GM21390 (cell line): ENCODE measurements around the gene GALNT7.
"Not testable (repeated sequence)": the region's sequence is repeated elsewhere in the genome, so short reads cannot be mapped to it uniquely, and the experiment has no call there.

Source experiments
- ATAC-seq: cut with Tn5 transposase; IDR thresholded peaks from one replicate; pipeline ENCODE4 v1.9.1; 2021; ENCODE audit not compliant: unreplicated experiment

The GALNT7 gene

GRCh38 chr4:173166491-173166890 is 2.1 kb upstream of the GALNT7 start:
- no peak for ATAC-seq

- peak; percentile 15 for ATAC-seq
Observed at GRCh38 chr4:173167758-173168395, 734 bp upstream of the GALNT7 start.

DNA sequence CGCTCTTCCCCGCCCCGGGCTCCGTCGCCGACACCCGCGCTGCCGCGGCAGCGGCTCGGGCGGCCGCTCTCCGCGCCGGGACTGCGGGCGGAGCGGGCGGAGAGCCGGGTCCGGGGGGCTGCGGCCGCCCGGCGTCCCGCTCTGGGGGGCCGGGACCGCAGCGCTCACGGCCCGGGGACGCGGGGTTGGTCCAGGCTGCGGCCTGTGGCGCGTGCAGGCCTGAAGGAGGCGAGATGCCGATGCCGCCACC is 492 bp downstream of the GALNT7 start:
- ATAC-seq, result no peak

DNA sequence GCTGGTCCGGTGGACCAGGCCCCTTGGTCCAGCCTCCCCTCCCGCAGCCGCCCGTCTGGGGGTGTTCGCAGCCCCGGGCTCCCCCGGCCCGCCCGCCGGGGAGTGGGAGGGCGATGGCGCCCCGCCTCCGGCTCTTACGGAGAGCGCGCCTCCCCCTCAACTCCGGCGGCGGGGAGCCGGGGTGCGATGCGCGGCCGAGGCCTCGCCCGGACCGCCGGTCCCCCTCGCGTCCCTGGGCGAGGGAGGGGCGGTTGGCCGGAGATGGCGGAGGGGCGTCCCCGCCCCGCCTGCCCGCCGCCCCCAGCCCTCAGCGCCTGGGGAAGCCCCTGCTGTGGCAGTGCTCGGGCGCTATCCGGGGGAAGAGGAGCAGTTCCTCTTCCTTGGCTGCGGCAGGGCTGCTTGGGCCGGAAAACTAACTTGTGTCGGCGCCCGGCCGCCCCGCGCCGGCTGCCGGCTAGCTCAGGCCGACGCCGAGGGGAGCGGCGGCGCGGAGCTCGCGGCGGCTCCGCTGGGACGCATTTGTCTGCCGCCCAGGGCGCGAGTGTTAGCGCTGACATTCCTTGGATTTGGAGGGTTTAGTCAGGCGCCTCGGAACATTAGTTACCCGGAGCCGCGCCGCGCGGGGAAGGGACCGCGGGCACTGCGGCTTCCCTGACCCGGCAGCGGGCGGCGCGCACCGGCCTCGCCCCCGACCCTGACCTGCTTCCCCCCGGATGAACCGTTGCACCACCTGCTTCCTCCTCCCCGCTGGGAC is 994 bp downstream of the GALNT7 start:
- ATAC-seq, result peak; percentile 61

DNA sequence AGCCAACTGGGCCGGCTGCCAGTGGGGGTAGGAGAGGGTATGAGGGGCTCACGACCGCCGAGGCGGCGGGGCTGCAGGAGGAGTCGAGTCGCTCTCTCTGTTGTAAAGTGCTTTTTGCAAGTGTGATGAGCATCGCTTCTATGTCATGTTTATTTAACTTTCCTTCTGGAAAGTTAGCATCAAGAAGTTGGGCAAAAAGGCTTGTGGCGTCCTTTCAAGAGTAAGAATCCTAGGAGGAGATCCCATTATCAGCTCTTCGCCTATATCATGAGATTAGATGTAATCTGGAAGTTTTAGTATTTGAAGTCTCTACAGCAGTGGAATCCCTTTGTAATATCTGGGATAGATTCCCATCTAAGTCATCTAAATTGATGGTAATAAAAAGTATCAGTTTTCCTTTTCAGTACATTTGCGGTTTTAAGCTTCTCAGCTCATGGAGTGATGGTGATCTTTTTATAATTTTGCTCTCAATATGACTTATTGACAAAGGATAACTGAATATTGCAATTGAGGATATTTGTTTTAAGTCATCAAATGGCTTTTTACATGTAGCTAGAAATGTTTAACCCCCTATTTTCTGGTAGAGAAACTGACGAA is 1.7 kb downstream of the GALNT7 start:
- ATAC-seq, result no peak

DNA sequence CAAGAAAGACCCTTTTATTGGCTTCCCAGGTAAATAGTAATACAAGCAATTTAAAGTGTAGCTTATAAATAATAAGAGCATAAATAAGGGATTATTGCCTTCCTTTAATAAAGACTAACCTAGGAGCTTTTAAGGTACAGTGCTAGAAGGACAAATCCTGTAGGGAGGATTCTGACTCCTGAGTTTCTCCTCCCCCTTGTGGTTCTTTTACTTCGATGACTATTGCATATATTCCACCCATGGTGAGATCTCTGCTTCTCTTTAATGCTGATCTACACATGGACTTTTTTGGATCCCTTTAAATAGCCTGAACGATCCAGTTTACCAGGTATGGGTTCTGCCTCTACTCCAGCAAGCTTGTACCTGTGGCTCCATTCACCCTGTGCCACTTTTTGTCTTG is 2.5 kb downstream of the GALNT7 start:
- no peak for ATAC-seq

DNA sequence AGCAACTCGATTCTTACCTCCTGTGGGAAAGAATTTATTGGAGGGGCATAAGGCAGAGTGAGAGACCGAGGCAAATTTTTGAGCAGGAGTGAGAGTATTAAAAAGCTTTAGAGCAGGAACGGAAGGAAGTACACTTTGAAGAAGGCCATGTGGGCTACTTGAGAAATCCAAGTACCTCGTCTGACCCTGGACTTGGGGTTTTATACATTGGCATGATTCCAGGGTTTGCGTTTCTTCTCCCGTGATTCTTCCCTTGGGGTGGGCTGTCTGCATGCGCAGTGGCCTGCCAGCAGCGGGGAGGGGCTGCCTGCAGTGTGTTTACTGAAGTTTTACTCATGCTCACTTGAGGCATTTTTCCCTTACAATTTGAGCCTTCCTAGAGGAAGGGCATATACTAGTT is 3.4 kb downstream of the GALNT7 start:
- no peak for ATAC-seq

GRCh38 chr4:173174184-173174583 is 5.6 kb downstream of the GALNT7 start:
- no peak for ATAC-seq

DNA sequence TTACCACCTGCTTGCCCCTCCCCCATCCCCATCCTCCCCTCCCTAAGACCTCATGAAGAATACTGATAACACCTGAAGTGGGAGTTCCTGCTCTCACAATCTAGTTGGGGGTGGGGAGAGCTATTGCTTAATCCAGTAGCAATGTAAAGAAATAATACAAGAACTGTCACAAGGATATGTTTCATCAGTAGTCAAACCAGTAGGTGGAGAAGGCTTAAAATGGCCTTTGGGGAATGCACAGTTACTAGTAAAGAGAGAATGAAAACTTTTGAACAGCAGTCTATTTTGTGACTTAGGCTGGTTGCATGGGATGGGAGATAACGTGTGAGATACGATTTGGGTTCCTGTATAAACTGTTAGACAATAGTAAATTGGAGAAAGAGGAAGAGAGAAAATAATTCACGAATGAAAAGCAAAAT is 6.0 kb downstream of the GALNT7 start:
- no peak for ATAC-seq

DNA sequence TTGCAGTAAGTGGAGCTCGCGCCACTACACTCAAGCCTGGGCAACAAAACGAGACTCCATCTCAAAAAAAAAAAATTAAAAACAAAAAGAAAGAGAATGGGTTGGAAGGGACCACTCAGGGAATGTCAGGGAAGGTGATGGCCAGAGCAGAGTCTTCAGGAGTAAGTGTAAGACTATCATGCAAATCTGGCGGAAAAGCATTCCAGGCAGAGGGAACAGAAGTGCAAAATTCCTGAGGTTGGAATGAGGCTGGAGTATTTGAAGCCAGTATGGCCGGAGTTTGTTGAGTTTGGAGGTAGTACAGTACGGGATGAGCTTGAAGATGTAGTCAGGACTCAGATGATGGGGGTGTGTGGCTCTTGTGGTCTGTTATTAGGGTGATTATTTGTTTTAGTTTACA is 7.4 kb downstream of the GALNT7 start:
- ATAC-seq, result no peak

DNA sequence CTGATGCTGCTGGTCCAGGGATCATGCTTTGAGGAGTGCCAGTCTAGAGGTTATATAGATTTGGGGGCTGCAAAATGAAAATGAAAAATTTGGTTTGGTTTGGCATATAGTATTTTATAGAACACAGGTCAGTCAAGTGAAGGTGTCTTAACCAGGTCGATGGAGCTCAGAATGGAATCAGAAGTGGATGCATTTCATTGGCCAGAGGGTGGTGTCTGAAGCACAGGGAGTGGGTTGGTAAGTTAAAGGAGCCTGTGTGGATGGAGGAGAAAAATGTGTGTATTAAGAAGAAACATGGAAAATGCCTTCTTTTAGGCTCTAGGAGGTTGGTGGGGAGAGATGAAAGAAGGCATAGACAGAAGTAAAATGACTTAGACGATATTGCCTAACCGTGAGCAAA is 8.6 kb downstream of the GALNT7 start:
- ATAC-seq, result no peak

DNA sequence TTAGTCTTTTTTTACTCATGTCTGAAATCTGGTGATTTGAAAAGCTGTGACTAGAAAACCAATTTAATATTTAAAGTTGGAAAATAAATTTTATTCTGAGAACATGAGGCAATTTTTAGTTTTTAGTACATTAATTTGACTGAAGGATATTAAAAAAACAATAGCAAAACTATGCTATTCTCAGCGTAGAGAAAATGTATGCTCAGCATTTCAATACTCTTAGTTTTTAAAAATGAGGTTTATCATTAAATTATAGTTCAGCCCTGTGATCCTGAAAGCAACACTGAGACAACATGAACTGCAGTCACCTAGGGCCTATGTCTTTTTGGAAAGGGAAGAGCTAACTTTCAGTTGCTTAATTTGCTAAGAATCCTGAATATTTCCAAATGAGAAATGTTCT is 9.5 kb downstream of the GALNT7 start:
- no peak for ATAC-seq

DNA sequence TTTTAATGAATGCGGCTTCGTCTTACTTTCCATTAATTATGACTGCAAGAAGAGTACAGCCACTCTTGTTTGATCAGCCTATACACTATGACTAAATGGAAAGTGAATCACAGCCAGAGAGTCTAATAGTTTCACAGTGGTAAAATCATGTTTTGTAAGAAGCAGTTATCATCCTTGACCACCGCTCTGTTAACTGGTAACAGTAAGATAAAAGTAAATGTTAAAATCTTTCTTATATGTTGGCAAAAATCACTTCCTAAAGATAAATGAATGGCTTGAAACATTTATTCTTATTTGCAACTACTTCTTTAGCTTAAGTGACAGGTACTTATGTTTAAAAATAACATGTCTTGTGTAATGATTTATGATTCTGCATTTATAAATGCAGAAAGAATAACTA is 13.2 kb downstream of the GALNT7 start:
- peak; percentile 53 for ATAC-seq

DNA sequence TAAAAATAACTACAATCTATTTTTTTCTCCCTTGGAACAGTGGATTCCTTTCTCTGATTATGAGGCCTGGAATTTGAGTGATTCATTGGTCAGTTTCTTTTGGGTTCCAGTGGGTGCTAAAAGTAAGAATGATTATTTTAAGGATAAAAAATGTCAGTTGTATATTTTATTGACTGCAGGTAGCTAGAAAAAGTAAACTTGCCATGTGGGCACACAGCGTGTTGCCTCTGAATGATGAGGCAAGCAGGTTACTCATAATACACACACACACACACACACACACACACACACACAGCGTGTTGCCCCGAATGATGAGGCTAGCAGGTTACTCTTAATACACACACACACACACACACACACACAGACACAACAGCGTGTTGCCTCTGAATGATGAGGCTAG is 13.8 kb downstream of the GALNT7 start:
- ATAC-seq, result no peak

- ATAC-seq, result not testable (repeated sequence)
Observed at GRCh38 chr4:173183659-173184247, 15.1 kb downstream of the GALNT7 start.

- ATAC-seq, result no peak
Observed at GRCh38 chr4:173185847-173186510, 17.4 kb downstream of the GALNT7 start.

- no peak for ATAC-seq
Observed at GRCh38 chr4:173187732-173188131, 19.1 kb downstream of the GALNT7 start.

- no peak for ATAC-seq
Observed at GRCh38 chr4:173188648-173189047, 20.0 kb downstream of the GALNT7 start.

DNA sequence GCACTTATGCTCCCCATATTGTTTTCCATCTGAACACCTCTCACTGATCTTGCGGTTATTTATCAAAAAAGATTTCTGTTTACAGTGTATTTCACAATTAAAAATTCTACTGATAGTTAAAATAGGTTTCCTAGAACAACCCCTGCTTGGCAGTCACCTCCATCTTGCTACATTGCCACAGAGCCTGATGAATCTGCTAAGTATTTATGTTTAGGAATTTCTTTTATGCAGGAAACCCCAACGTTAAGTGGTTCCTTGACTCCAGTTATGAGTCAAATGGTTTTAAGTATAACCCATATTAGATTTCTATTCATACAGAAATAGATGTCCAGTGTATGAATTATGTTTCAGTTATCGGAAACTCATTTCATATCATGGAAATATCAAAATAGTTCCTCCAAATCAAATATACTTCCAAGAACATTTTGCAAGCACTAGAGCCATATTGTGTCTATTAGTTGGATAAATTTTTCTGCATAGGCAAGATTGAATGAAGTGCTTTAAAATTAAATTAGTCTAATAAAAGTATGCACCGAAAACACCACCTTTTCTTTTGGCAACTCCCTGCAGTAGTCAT is 20.6 kb downstream of the GALNT7 start:
- no peak for ATAC-seq

DNA sequence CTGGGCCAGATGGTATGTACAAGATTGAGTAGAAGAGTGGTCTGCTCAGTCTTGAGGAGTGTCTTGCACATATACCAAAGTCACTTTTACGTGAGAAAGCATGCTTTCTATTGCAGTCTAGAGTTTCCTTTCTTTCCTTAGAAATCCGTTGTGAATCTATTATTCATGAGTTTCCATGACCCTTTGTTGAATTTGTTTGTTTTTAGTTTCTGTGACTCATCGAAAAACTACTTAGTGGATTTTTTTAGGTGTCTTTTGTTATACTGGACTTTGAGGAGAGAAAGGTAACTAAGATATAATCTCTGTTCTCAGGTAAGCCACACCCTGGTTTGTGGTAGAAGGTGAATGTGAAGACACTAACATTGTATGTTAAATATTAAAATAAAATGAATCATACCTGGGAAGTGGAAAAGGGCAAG is 23.0 kb downstream of the GALNT7 start:
- no peak for ATAC-seq

DNA sequence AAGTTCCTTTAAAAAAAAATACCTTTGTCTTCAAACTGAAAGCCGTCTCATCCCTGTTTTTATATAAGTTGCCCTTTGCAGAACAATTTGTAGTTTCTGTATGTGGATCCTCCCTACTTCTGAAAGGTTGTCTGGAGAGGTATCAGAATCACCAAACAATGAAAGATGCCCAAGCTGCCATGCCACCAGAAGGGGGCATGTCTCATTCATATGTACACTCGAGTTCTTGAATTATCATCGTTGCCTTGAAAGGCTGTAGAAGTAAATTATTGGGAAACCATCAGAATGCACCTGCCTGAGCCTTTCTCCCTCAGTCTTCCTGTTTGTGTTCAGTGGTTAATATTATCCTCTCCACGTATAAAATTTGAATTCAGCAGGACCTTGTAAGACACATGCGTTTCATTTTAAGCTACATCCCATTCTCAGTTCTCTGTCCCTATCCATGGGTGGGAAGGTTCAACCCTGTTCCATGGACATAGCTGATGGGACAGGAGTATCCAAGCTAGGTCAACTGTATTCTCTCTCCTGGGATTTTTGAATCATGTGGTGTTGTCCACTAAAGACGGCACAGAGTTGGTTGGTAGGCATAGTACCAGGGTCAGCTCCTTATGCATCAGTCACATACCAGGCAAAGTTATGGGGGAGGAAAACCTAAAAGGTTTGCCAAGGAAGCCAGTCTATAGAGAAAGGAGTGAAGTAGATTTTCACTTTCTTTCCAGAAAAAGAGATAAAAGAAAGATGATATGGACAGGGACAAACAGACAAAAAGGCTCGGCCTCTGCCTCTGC is 24.0 kb downstream of the GALNT7 start:
- ATAC-seq, result no peak
